Activated CD4-positive, CD25-positive, alpha-beta regulatory T cell treated with anti-CD3 and anti-CD28 coated beads, Interleukin-2, amount 50 U/mL, for 16 hours (primary cell): Measurements from ENCODE around the gene SNPH.
A peak's percentile ranks its signal among the peaks of the same experiment; 100 is the strongest.
"Not testable (repeated sequence)": the region's sequence is repeated elsewhere in the genome, so short reads cannot be mapped to it uniquely, and the experiment has no call there.

Experiments
- DNase-seq: peaks from one replicate; pipeline ENCODE4 v3.0.0-alpha.2; 2020; ENCODE audit warnings: low read depth, low spot score

The SNPH gene

DNA sequence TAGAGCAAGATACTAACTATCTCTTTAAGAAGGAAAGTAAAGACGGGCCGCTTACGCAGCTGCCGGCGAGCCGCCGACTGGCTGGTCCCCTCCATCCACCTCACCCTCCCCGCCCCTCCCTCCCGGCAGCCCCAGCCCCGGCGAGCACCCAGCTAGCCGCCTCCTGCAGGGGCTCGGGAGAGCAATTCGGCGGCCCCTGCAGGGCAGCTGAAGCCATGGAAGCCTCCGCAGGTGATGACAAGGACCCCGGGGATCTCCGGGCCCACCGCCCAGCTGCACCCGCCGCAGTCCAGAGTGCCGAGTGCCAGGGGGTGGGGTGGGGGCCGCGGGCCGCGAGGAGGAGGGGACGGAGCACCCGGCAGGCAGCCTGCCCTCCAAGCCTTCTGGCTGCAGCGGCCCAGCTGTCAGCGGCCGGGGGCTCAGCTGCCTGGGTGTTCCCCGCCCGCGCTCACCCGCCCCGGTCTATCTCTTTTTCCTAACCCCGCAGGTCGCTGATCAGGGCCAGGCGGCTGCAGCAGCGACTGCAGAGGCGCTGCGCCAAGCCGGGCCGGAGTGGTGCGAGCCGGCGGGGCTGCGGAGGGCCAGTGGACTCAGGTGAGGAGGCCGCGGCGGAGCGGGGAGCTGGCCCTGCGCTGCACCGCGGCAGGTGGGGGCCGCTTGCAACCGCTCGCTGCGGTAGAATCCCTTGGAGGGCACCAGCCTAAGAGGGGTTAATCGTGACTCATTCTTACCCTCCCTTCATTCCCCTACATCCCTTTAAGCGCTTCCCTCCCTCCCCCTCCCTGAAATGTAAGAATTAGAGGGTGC, at the start of gene SNPH:
Gene SNPH (plus strand): TSS at position 128 of the 807 bp plus-strand sequence. CDS start 29,946 bp downstream, outside the sequence.
- DNase-seq: peak; percentile 41

- not testable (repeated sequence) for DNase-seq
Measured at GRCh38 chr20:1216527-1217427, 49.3 kb upstream of the SNPH start.

DNA sequence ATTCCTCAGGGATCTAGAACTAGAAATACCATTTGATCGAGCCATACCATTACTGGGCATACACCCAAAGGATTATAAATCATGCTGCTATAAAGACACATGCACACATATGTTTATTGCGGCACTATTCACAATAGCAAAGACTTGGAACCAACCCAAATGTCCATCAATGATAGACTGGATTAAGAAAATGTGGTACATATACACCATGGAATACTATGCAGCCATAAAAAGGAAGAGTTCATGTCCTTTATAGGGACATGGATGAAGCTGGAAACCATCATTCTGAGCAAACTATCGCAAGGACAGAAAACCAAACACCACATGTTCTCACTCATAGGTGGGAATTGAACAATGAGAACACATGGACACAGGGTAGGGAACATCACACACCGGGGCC, 43.3 kb upstream of the SNPH start:
- DNase-seq: not testable (repeated sequence)

DNA sequence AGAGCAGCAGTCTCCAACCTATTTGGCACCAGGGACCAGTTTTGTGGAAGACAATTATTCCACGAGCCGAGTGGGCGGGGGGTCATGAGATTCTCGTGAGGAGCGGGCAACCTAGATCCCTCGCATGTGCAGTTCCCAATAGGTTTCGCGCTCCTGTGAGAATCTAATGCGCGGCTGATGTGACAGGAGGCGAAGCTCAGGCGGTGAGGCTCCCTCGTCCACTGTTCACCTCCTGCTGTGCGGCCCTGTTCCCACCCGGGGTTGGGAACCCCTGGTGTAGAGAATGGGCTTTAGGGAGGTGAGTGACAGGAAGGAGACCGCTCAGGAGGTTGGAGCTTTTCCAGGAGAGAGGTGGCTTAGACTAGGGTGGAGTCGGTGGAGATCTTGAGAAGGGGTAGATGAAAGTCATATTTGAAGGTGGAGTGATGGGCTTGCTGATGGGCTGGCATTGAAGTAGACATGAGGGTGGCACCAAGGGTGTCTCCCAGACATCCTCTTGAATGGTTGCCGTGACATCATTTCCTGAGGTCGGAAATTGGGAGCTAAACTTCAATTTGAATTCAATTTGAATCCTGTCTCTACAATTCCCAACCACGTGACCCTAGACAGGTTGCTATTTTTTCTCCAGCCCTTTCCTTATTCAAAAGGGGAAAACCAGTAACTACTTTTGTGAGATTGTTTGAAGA, 41.7 kb upstream of the SNPH start:
- DNase-seq: no peak

DNA sequence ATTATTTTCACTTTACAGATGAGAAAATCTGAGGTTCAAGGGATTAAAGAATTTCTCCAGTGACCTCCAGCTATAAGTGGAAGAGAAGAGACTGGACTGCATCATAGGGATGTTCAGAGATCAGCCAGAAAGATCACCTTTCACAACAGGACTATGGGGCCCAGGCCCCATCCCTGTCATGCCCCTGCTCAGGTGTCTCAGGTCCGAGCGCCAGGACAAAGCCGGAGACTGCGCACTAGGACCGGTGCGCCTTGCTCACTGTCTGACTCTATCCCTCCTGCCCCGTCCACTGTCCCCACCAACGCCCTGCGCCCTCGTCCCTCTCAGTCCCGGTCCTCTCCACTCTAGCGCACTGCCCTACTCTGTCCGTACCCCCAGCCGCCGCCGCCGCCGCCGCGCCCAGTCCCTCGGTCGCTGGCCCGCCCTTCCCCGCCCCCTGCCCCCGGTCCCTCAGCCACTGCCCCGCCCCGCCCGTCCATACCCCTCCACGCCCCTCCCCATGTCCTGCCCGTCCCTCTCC, 40.8 kb upstream of the SNPH start:
- DNase-seq: no peak

- peak; percentile 62 for DNase-seq
Measured at GRCh38 chr20:1225783-1226654, 40.1 kb upstream of the SNPH start, which contains the start of gene RAD21L1. TSS of gene RAD21L1 (plus strand) at chr20:1226044. CDS start at chr20:1228454, 2,410 bp downstream.

GRCh38 chr20:1229541-1229940, 36.6 kb upstream of the SNPH start:
- DNase-seq: no peak

GRCh38 chr20:1232286-1233111, 33.6 kb upstream of the SNPH start:
- no peak for DNase-seq

DNA sequence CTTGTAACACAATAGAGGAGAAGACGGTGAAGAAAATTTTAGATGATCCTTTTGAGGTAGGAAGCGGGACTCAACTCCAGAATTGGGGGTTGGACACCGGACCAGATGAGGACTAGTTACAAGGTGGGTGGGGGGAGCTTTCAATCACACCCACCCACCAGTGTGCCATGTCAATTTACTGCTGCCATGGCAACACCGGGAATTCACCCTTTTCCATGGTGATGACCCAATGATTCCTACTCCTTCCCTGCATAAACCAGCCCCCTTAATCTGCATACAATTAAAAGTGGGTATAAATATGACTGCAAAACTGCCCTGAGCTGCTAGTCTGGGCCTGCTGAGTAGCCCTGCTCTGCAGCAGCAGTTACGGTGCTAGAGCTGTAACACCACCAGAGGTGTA, 25.5 kb upstream of the SNPH start:
- DNase-seq: no peak

DNA sequence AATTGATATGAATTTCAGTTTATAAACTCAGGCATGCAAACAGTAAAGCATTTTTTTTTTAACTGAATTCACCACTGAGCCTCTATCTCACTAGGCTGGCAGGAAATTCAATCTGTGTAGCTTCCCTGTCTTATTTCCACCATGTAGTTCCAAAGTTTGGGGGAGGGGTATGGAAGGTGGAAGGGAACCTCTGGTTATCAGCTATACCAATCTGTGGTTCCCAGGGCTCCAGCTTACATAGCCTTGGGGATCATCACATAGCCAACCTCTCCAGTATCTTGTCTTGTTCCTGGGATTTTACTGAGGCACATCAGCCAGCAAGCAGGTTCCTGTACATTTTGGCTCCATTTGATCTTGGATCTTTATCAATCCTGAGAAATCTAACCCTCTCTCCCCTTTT, 24.6 kb upstream of the SNPH start:
- no peak for DNase-seq

DNA sequence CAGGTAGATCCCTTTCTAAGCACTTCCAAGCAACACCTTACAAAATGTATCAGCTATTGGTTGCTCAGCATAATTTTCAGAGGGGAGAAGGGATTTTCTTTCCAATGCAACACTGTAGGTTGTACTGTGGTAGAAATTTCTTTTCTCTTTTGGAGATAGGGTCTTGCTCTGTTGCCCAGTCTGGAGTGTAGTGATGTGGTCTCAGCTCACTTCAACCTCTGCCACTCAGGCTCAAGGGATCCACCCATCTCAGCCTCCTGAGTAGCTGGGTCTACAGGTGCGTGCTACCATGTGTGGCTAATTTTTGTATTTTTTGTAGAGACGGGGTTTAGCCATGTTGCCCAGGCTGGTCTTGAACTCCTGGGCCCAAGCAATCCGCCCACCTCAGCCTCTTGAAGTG, 24.0 kb upstream of the SNPH start:
- no peak for DNase-seq

DNA sequence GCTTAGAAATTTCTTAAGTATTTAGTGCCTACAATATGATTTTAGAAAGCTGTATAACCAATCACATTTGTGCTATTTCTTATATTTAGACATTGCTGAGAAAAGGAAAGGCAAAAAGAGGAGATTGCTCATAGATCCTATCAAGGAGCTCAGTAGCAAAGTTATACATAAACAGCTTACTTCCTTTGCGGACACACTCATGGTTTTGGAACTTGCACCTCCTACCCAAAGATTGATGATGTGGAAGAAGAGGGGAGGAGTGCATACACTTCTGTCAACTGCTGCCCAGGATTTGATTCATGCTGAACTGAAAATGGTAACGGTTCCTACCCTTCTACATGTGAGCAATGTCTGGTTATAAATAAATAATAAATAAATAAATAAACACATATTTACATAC, 23.6 kb upstream of the SNPH start:
- DNase-seq: no peak

DNA sequence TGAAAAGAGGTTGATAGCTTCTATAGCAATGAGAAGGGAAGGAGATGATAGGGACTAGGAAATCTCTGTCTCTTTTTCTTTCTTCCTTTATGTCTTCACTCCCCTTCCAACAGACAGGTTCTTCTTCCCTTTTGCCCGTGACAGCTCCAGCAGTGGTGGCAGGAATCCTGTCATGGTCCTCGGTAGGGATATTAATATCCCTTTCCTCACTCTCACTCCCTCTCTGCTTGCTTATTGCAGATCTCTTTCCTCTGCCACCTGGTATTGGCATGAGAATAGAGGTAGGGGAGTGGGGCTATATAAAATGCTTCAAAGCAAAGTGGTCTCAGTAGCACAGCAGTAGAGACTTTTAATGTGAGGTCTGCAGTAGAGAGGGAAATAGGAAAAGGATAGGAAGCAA, 20.5 kb upstream of the SNPH start:
- no peak for DNase-seq

DNA sequence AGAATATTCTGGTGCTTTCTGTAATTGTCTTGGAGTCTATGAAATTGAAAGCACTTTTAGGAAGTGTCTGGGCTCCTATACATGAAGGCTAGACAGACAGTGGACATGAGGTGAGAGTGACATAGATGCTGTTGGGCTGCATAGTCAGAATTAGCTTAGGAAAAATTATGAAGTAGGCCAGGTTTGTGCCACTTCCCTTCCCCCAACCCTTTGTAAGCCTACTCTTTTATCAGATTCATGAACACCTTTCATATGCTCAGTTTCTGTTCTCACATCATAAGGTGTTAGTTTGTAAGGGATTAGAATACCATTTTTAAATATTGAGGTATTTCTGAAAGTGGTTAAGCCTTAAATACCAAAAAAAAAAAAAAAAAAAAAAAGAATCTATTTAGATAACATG, 18.4 kb upstream of the SNPH start:
- no peak for DNase-seq

GRCh38 chr20:1250282-1250681, 15.8 kb upstream of the SNPH start:
- DNase-seq: not testable (repeated sequence)

- no peak for DNase-seq
Measured at GRCh38 chr20:1252416-1252815, 13.7 kb upstream of the SNPH start.

DNA sequence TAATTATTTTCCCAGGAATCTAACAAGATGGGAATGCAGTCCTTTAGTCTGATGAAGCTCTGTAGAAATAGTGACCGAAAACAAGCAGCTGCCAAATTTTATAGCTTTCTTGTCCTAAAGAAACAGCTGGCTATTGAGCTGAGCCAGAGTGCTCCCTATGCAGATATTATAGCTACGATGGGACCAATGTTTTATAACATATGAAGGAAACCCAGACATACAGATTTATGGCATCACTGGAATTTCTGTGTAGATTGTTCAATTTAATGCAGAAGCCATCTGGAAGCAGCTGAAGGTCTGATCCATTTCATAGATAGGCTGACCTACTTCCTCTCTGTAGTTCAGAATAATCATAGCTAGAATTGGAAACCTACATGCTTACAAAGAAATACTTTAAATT, 11.8 kb upstream of the SNPH start:
- no peak for DNase-seq

DNA sequence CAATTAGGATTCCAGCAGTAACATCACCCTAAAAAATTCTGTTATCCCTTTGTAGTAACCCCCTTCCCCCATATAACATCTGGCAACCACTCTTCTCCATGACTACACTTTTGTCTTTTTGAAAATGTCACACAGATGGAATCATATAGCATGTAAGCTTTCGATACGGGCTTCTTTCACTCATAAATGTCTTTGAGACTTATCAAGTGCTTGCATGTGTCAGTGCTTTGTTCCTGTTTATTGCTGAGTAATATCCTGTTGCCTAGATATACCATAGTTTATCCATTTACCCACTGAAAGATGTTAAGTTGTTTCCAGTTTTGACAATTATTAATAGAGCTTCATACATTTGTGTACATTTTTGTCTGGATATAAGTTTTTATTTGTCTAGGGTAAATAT, 10.4 kb upstream of the SNPH start:
- DNase-seq: no peak

DNA sequence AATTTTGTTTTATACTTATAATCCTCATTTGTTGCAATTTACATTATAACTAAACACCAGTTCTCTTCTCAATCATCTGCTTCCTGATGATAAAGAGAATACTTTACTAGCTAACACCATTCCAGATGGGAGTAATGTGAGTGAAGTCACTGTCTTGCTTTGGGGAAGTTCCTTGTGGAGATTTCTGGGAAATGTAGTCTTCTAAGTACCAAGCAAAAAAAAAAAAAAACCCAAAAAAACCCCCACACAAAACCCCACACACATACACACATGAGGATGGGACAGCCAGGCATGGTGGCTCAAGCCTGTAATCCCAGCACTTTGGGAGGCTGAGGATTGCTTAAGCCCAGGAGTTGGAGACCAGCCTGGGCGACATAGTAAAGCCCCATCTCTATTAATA, 2.2 kb upstream of the SNPH start:
- no peak for DNase-seq

DNA sequence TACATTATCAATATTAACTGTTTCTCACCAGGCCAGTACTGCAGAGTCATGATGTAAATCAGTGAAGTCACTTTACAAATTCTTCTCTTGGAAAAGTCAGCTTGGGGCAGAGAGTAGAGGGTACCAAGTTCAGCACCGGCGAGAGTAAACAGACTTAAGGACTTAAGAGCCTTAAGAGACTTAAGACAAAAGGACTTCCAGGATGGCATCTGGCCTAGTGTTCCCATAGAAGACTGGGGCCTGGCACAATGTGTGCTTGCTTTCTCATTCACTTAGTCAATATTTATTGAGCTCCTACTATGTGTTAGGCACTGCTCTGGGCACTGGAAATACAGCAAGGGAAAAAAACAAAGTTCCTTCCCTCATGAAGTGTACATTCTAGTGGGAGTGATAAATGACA, 1.4 kb upstream of the SNPH start:
- DNase-seq: no peak
